ENCODE results near the gene MGA. TPM values are rescaled to one million over a fixed set of nuclear protein-coding genes. Genes with fewer than 3 reads are reported as not detected.

MGA gene
- total and polyA plus RNA-seq, 2 of the 8 experiments (the other 6 are each of a cell fraction or from before 2014, with no cell fraction given), result 7.6 to 53.2 TPM

DNA sequence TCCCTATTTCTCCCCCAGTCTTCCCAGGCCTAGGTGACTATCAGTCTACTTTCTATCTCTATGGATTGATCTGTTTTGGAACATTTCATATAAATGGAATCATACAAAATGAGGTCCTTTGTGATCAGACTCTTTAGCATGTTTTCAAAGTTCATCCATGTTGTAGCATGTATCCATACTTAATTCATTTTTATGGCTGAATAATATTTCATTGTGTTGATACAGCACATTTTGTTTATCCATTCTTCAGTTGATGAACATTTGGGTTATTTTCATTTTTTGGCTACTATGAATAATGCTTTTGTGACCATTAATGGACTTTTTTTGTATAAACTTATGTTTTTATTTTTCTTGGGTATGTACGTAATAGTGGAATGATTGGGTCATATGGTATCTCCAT, 19.2 kb upstream of the MGA start (continued):
- TF ChIP-seq EGR1 (IDR thresholded peaks at IDR 0.05; ENCODE audit: borderline replicate concordance, low read depth, low read length) (no peak), FOSL1 (IDR thresholded peaks at IDR 0.05; ENCODE audit: insufficient read depth, low read depth, low read length) (no peak), RFX5 (IDR thresholded peaks at IDR 0.05; ENCODE audit: borderline replicate concordance, low read depth, low read length) (no peak), CHD2 (IDR thresholded peaks at IDR 0.05; ENCODE audit: low read length) (no peak)

All from H1 (cell line).